Measurements from ENCODE around the gene MAST4. TPM values are rescaled to one million over a fixed set of nuclear protein-coding genes. Genes with fewer than 3 reads are reported as not detected.

Gene MAST4
- total and polyA plus RNA-seq, 2 donors from 2014 or later = 27.3 to 31.4 TPM

DNA sequence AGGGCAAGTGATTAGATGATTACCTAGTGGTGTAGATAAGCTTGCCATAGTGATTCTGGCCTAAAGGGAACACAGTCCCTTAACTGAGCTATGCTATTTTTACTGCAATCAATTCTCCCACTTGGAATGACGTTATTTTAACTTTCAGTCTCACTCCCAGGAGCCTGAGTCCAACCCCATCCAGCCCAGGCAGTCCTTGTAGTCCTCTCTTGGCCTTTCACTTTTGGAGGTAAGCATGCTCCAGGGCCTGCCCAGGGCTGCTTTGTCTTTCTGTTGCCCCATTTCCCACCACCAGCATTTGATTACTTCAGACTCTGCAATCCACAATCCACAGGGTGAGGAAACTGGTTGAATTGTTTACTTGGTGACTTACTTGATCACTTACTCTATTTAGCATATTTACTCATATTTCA lies 367.4 kb downstream of the MAST4 start:
- Histone ChIP-seq H3K4me1 (ENCODE audit: control insufficient read depth in 2 of 3, insufficient read depth in 2 of 3, low read depth in 1 of 3, low read length in 3 of 3) (no peaks in the 10 kb centered on the region), H3K4me3 (ENCODE audit: low read length in 3 of 3) (no peak overlapping the region), H3K27ac (ENCODE audit: low read depth in 2 of 2, low read length in 2 of 2) (no peak overlapping the region), H3K36me3 (ENCODE audit: control insufficient read depth in 2 of 3, insufficient read depth in 3 of 3, low read length in 3 of 3) (no peaks in the 10 kb centered on the region), H3K9ac (ENCODE audit: low read length in 3 of 3) (no peak overlapping the region), H3K9me3 (ENCODE audit: control insufficient read depth in 2 of 3, insufficient read depth in 1 of 3, low read length in 3 of 3) (no peaks in the 10 kb centered on the region), H3K27me3 (ENCODE audit: control insufficient read depth, insufficient read depth, low read length) (no peaks in the 10 kb centered on the region)
- intact Hi-C loops (cut with DNase I) = no loop called here
- TF ChIP-seq, protein P1, sequence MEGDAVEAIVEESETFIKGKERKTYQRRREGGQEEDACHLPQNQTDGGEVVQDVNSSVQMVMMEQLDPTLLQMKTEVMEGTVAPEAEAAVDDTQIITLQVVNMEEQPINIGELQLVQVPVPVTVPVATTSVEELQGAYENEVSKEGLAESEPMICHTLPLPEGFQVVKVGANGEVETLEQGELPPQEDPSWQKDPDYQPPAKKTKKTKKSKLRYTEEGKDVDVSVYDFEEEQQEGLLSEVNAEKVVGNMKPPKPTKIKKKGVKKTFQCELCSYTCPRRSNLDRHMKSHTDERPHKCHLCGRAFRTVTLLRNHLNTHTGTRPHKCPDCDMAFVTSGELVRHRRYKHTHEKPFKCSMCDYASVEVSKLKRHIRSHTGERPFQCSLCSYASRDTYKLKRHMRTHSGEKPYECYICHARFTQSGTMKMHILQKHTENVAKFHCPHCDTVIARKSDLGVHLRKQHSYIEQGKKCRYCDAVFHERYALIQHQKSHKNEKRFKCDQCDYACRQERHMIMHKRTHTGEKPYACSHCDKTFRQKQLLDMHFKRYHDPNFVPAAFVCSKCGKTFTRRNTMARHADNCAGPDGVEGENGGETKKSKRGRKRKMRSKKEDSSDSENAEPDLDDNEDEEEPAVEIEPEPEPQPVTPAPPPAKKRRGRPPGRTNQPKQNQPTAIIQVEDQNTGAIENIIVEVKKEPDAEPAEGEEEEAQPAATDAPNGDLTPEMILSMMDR (IDR thresholded peaks at IDR 0.05; ENCODE audit: borderline replicate concordance, extremely low read depth, insufficient read depth) = no peak
- FAIRE-seq (no peak), DNase-seq (no peak)

DNA sequence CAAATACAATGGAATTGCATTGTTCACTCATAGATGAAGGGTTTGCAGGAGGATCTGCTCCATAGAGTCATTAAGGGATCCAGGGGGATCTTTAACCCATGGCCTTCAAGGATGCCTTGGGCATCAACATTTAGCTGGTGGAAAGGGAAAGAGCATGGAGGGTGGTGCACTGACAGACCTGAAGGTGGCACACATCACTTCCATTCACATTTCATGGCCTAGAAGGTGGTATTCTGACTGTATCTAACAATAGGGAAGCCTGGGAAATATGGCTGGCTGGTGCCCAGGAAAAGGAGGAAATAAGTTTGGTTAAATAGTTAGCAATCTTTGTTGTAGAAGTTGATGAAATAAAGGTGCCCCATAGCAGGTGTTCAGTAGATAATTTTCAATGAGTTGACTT lies 370.2 kb downstream of the MAST4 start:
- H3K4me1 ChIP-seq (ENCODE audit: control insufficient read depth in 2 of 3, insufficient read depth in 2 of 3, low read depth in 1 of 3, low read length in 3 of 3) = no peaks in the 10 kb centered on the region
- no peak overlapping the region for H3K4me3 ChIP-seq (ENCODE audit: low read length in 3 of 3)
- H3K9ac ChIP-seq (ENCODE audit: low read length in 3 of 3) = no peak overlapping the region
- intact Hi-C loops (cut with DNase I) = no loop called here
- H3K9me3 ChIP-seq (ENCODE audit: control insufficient read depth in 2 of 3, insufficient read depth in 1 of 3, low read length in 3 of 3) = no peaks in the 10 kb centered on the region
- no peak overlapping the region for H3K27ac ChIP-seq (ENCODE audit: low read depth in 2 of 2, low read length in 2 of 2)
- DNase-seq = no peak
- TF ChIP-seq, protein P1 (IDR thresholded peaks at IDR 0.05; ENCODE audit: borderline replicate concordance, extremely low read depth, insufficient read depth) = no peak
- FAIRE-seq = no peak
- H3K36me3 ChIP-seq (ENCODE audit: control insufficient read depth in 2 of 3, insufficient read depth in 3 of 3, low read length in 3 of 3) = no peaks in the 10 kb centered on the region
- no peaks in the 10 kb centered on the region for H3K27me3 ChIP-seq (ENCODE audit: control insufficient read depth, insufficient read depth, low read length)

DNA sequence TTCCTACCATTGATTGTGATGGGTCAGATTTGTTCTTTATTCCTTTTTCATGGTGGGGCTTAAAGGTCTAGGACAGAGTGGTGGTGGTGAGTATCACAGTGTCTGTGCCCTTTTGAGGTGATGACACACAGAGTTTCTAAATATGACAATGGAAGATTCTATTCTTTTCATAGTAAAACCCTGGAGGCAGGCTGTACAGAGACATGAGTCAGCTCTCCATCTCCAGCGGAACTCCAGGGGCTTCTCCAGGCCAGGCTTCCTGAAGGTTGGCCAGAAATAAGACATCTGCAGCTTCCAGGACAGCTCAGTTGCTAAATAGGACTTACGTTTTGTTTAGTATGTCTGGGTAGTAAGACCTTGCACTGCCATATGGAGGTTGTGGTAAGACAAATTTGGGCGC lies 370.9 kb downstream of the MAST4 start:
- H3K4me3 ChIP-seq (ENCODE audit: low read length in 3 of 3) = no peak overlapping the region
- TF ChIP-seq, protein P1 (IDR thresholded peaks at IDR 0.05; ENCODE audit: borderline replicate concordance, extremely low read depth, insufficient read depth) = no peak
- H3K9ac ChIP-seq (ENCODE audit: low read length in 3 of 3) = no peak overlapping the region
- no peak for FAIRE-seq
- no peaks in the 10 kb centered on the region for H3K4me1 ChIP-seq (ENCODE audit: control insufficient read depth in 2 of 3, insufficient read depth in 2 of 3, low read depth in 1 of 3, low read length in 3 of 3)
- DNase-seq = no peak
- intact Hi-C loops (cut with DNase I) = no loop called here
- H3K27ac ChIP-seq (ENCODE audit: low read depth in 2 of 2, low read length in 2 of 2) = no peak overlapping the region
- no peaks in the 10 kb centered on the region for H3K9me3 ChIP-seq (ENCODE audit: control insufficient read depth in 2 of 3, insufficient read depth in 1 of 3, low read length in 3 of 3)
- no peaks in the 10 kb centered on the region for H3K36me3 ChIP-seq (ENCODE audit: control insufficient read depth in 2 of 3, insufficient read depth in 3 of 3, low read length in 3 of 3)
- H3K27me3 ChIP-seq (ENCODE audit: control insufficient read depth, insufficient read depth, low read length) = no peaks in the 10 kb centered on the region

DNA sequence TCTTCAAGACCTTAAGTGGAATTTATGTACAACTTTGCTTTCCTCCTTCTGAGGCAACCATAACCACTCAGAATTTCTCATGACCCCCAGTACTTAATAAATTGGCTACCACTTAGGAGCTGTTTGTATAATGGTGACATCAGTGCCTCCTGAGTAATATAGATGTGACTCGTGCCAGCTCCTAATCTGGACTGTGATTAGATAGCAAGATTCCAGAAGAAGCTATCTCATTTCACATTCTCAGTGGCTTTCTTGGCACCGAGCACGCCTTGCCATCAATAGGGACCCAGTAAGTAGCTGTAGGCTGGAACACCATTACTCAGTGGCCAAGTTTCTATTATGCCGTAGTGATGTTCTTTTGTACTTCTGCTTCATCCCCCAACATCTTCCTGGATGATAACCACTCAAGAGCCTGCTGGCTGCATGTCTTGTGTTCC lies 371.7 kb downstream of the MAST4 start:
- H3K27me3 ChIP-seq (ENCODE audit: control insufficient read depth, insufficient read depth, low read length) = no peaks in the 10 kb centered on the region
- no peaks in the 10 kb centered on the region for H3K36me3 ChIP-seq (ENCODE audit: control insufficient read depth in 2 of 3, insufficient read depth in 3 of 3, low read length in 3 of 3)
- H3K9ac ChIP-seq (ENCODE audit: low read length in 3 of 3) = no peak overlapping the region
- FAIRE-seq (no peak), DNase-seq (no peak)
- no peaks in the 10 kb centered on the region for H3K4me1 ChIP-seq (ENCODE audit: control insufficient read depth in 2 of 3, insufficient read depth in 2 of 3, low read depth in 1 of 3, low read length in 3 of 3)
- intact Hi-C loops (cut with DNase I) = no loop called here
- no peak overlapping the region for H3K4me3 ChIP-seq (ENCODE audit: low read length in 3 of 3)
- TF ChIP-seq, protein P1 (IDR thresholded peaks at IDR 0.05; ENCODE audit: borderline replicate concordance, extremely low read depth, insufficient read depth) = no peak
- no peak overlapping the region for H3K27ac ChIP-seq (ENCODE audit: low read depth in 2 of 2, low read length in 2 of 2)
- no peaks in the 10 kb centered on the region for H3K9me3 ChIP-seq (ENCODE audit: control insufficient read depth in 2 of 3, insufficient read depth in 1 of 3, low read length in 3 of 3)
